HepG2 (cell line): ENCODE results near the gene IRAK2. TPM values are rescaled to one million over a fixed set of nuclear protein-coding genes. Genes with fewer than 3 reads are reported as not detected.

ENCODE experiments used
- EEA1 ChIP-seq: sonication (generic); formaldehyde crosslinking; IDR thresholded peaks from 2 replicates; pipeline ENCODE4 v1.5.1; 2020; ENCODE audit warnings: mild to moderate bottlenecking, missing genetic modification reagents, borderline replicate concordance
- HNRNPLL ChIP-seq: fragments of 200-400 bp; formaldehyde crosslinking; IDR thresholded peaks from 2 replicates; pipeline ENCODE4 v1.6.1; 2017; ENCODE audit warnings: mild to moderate bottlenecking, low read depth, low read length; ENCODE audit not compliant: poor library complexity, severe bottlenecking
- HOXA3 ChIP-seq: sonication (generic); formaldehyde crosslinking; IDR thresholded peaks from 2 replicates; pipeline ENCODE4 v1.5.0; 2020; ENCODE audit warnings: missing genetic modification reagents
- MXI1 ChIP-seq: IDR thresholded peaks from 3 replicates; pipeline ENCODE4 v1.6.1; 2012; ENCODE audit warnings: low read depth, low read length, inconsistent platforms, borderline replicate concordance
- NCOA5 ChIP-seq: sonication (generic); formaldehyde crosslinking; IDR thresholded peaks from 2 replicates; pipeline ENCODE4 v1.4.0; 2020; ENCODE audit warnings: missing genetic modification reagents
- NFE2L1 ChIP-seq: sonication (generic); formaldehyde crosslinking; IDR thresholded peaks from 2 replicates; pipeline ENCODE4 v1.4.0; 2020; ENCODE audit warnings: missing genetic modification reagents, mild to moderate bottlenecking, borderline replicate concordance
- NFKB2 ChIP-seq: sonication (generic); formaldehyde crosslinking; IDR thresholded peaks from 2 replicates; pipeline ENCODE4 v1.4.0; 2020; ENCODE audit warnings: missing genetic modification reagents, borderline replicate concordance
- SSRP1 ChIP-seq: IDR thresholded peaks from 2 replicates; pipeline ENCODE4 v1.6.1; 2016; ENCODE audit warnings: control low read depth
- STAG1 ChIP-seq: sonication (generic); formaldehyde crosslinking; IDR thresholded peaks from 2 replicates; pipeline ENCODE4 v1.4.0; 2020; ENCODE audit warnings: missing genetic modification reagents
- TBL1XR1 ChIP-seq: fragments of 150-350 bp; IDR thresholded peaks from 2 replicates; pipeline ENCODE4 v1.6.1; 2014; ENCODE audit warnings: borderline replicate concordance, low read length; ENCODE audit not compliant: partially characterized antibody
- TBP ChIP-seq: sonication (generic); formaldehyde crosslinking; IDR thresholded peaks from 2 replicates; pipeline ENCODE4 v1.5.0; 2020; ENCODE audit warnings: missing genetic modification reagents
- ZMYM3 ChIP-seq: sonication (generic); formaldehyde crosslinking; IDR thresholded peaks from 2 replicates; pipeline ENCODE4 v1.5.1; 2020; ENCODE audit warnings: mild to moderate bottlenecking, missing genetic modification reagents
- ZNF160 ChIP-seq: sonication (generic); formaldehyde crosslinking; IDR thresholded peaks from 2 replicates; pipeline ENCODE4 v1.8.0; 2022; ENCODE audit warnings: mild to moderate bottlenecking, inconsistent platforms, missing genetic modification reagents
- ZNF446 ChIP-seq: sonication (generic); formaldehyde crosslinking; IDR thresholded peaks from 2 replicates; pipeline ENCODE4 v1.5.0; 2020; ENCODE audit warnings: mild to moderate bottlenecking, missing genetic modification reagents
- ZNF556 ChIP-seq: sonication (generic); formaldehyde crosslinking; IDR thresholded peaks from 2 replicates; pipeline ENCODE4 v1.4.0; 2020; ENCODE audit warnings: mild to moderate bottlenecking, missing genetic modification reagents, borderline replicate concordance
- ZNF605 ChIP-seq: sonication (generic); formaldehyde crosslinking; IDR thresholded peaks from 2 replicates; pipeline ENCODE4 v1.8.0; 2022; ENCODE audit warnings: mild to moderate bottlenecking, missing genetic modification reagents
- ZNF678 ChIP-seq: sonication (generic); formaldehyde crosslinking; IDR thresholded peaks from 2 replicates; pipeline ENCODE4 v1.4.0; 2020; ENCODE audit warnings: mild to moderate bottlenecking, missing genetic modification reagents
- ZNF709 ChIP-seq: sonication (generic); formaldehyde crosslinking; IDR thresholded peaks from 2 replicates; pipeline ENCODE4 v1.5.0; 2020; ENCODE audit warnings: mild to moderate bottlenecking, missing genetic modification reagents
- ZNF749 ChIP-seq: sonication (generic); formaldehyde crosslinking; IDR thresholded peaks from 2 replicates; pipeline ENCODE4 v1.8.0; 2022; ENCODE audit warnings: mild to moderate bottlenecking, missing genetic modification reagents, moderate library complexity, borderline replicate concordance
- polyA plus RNA-seq, 8 experiments: library from polyadenylated mRNA; depleted of rRNA in 3 of 8; stranded (reverse) in 7 of 8; unstranded in 1 of 8; fragments of >200 nt; fragmentation: Illumina TruSeq in 4 of 8; extraction: Trizol in 4 of 8; gene quantifications; 2 replicates each; pipeline versions ENCODE4 v1.2.1 to v1.2.3, GENCODE V29; 2011 to 2016; ENCODE audit warnings: low read depth in 4 of 8, missing spikeins in 1 of 8, mixed read lengths in 1 of 8; ENCODE audit not compliant: insufficient read depth in 1 of 8
- total RNA-seq, 5 experiments: library from RNA; depleted of rRNA; stranded (reverse); fragments of >200 nt; fragmentation: Illumina TruSeq; extraction: Trizol; gene quantifications; 2 replicates each; pipeline ENCODE4 v1.2.3, GENCODE V29; 2016; ENCODE audit warnings: low read depth in 1 of 5
- TF ChIP-seq, protein P1 (sequence below): sonication (generic); formaldehyde crosslinking; IDR thresholded peaks from 2 replicates; pipeline ENCODE4 v1.4.0; 2020; ENCODE audit warnings: missing genetic modification reagents

The IRAK2 gene
- total and polyA plus RNA-seq, 2 of the 13 experiments (the other 11 are each of a cell fraction or from before 2014, with no cell fraction given) = 13.1 to 23.3 TPM

GRCh38 chr3:10248184-10248983 lies 83.7 kb downstream of the IRAK2 start, which contains the start of gene TATDN2 (continued):
- TF ChIP-seq, protein P1, sequence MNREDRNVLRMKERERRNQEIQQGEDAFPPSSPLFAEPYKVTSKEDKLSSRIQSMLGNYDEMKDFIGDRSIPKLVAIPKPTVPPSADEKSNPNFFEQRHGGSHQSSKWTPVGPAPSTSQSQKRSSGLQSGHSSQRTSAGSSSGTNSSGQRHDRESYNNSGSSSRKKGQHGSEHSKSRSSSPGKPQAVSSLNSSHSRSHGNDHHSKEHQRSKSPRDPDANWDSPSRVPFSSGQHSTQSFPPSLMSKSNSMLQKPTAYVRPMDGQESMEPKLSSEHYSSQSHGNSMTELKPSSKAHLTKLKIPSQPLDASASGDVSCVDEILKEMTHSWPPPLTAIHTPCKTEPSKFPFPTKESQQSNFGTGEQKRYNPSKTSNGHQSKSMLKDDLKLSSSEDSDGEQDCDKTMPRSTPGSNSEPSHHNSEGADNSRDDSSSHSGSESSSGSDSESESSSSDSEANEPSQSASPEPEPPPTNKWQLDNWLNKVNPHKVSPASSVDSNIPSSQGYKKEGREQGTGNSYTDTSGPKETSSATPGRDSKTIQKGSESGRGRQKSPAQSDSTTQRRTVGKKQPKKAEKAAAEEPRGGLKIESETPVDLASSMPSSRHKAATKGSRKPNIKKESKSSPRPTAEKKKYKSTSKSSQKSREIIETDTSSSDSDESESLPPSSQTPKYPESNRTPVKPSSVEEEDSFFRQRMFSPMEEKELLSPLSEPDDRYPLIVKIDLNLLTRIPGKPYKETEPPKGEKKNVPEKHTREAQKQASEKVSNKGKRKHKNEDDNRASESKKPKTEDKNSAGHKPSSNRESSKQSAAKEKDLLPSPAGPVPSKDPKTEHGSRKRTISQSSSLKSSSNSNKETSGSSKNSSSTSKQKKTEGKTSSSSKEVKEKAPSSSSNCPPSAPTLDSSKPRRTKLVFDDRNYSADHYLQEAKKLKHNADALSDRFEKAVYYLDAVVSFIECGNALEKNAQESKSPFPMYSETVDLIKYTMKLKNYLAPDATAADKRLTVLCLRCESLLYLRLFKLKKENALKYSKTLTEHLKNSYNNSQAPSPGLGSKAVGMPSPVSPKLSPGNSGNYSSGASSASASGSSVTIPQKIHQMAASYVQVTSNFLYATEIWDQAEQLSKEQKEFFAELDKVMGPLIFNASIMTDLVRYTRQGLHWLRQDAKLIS (CRISPR knock-in tag) = 0 out of 2 replicates have a peak, but pooled peaks have one; percentile 17
- TF ChIP-seq ZNF160 (CRISPR knock-in tag) (no peak), TBL1XR1 (no peak), ZNF678 (CRISPR knock-in tag) (0 out of 2 replicates have a peak, but pooled peaks have one; percentile 56), EEA1 (CRISPR knock-in tag) (no peak), HOXA3 (CRISPR knock-in tag) (peak; percentile 79), SSRP1 (CRISPR knock-in tag) (no peak), MXI1 (peak; percentile 80; the same call in 1 of the 3 replicates), STAG1 (CRISPR knock-in tag) (peak; percentile 6; the same call in 1 of the 2 replicates), ZNF709 (CRISPR knock-in tag) (0 out of 2 replicates have a peak, but pooled peaks have one; percentile 25), ZNF556 (CRISPR knock-in tag) (0 out of 2 replicates have a peak, but pooled peaks have one; percentile 44), NFE2L1 (no peak), HNRNPLL (peak; percentile 91), ZNF749 (CRISPR knock-in tag) (peak; percentile 60; the same call in 1 of the 2 replicates), NCOA5 (no peak), ZNF446 (CRISPR knock-in tag) (peak; percentile 35; the same call in 1 of the 2 replicates), ZNF605 (peak; percentile 66; the same call in 1 of the 2 replicates), NFKB2 (CRISPR knock-in tag) (peak; percentile 39; the same call in 1 of the 2 replicates), ZMYM3 (CRISPR knock-in tag) (peak; percentile 48; the same call in 1 of the 2 replicates), TBP (CRISPR knock-in tag) (no peak)
